Naive thymus-derived CD4-positive, alpha-beta T cell (primary cell): Measurements from ENCODE around the gene SCN2A. TPM values are rescaled to one million over a fixed set of nuclear protein-coding genes. Genes with fewer than 3 reads are reported as not detected.

Experiments
- ATAC-seq: fragments of 150-1000 bp; cut with Tn5 transposase; 2 replicates; pipeline ENCODE4 v1.10.0; 2021; ENCODE audit warnings: mild to moderate bottlenecking, moderate library complexity
- CTCF ChIA-PET: fragments of 350-600 bp; sonication (Branson Sonifier 250); formaldehyde crosslinking; loops from one replicate; lab custom pipeline; 2021; ENCODE audit warnings: antibody characterized with exemption; lab: Charles Lee
- POLR2A ChIA-PET: fragments of 350-600 bp; sonication (Branson Sonifier 250); formaldehyde crosslinking; loops from one replicate; lab custom pipeline; 2021; ENCODE audit warnings: antibody characterized with exemption, inconsistent platforms; lab: Charles Lee
- DNase-seq, 9 donors: peaks; one replicate each; pipeline versions ENCODE4 v3.0.0 to v3.0.0-alpha.2; 2020 to 2022; ENCODE audit warnings: mixed read lengths in 1 of 9
- H3K27ac ChIP-seq: one replicate; pipeline ENCODE4 v1.7.0; 2013; ENCODE audit warnings: mild to moderate bottlenecking, low read depth, low read length, moderate library complexity
- H3K27me3 ChIP-seq, 2 donors: one replicate each; pipeline ENCODE4 v1.7.0; 2013; ENCODE audit warnings: low read length in 2 of 2, mild to moderate bottlenecking in 2 of 2, moderate library complexity in 2 of 2; ENCODE audit not compliant: control insufficient read depth in 2 of 2, insufficient read depth in 2 of 2
- H3K36me3 ChIP-seq, 3 experiments: 1 replicate in 2 of 3; 2 replicates in 1 of 3; pipeline ENCODE4 v1.7.0; 2013; ENCODE audit warnings: low read length in 3 of 3, mild to moderate bottlenecking in 3 of 3, moderate library complexity in 1 of 3; ENCODE audit not compliant: insufficient read depth in 3 of 3, control insufficient read depth in 2 of 3
- H3K4me1 ChIP-seq, 2 donors: one replicate each; pipeline ENCODE4 v1.7.0; 2013; ENCODE audit warnings: low read length in 2 of 2, mild to moderate bottlenecking in 2 of 2, moderate library complexity in 1 of 2; ENCODE audit not compliant: control insufficient read depth in 2 of 2, insufficient read depth in 2 of 2
- H3K4me3 ChIP-seq: 2 replicates; pipeline ENCODE4 v1.7.0; 2013; ENCODE audit warnings: mild to moderate bottlenecking, low read length
- H3K9me3 ChIP-seq, 3 experiments: 1 replicate in 2 of 3; 2 replicates in 1 of 3; pipeline ENCODE4 v1.7.0; 2013; ENCODE audit warnings: low read length in 3 of 3; ENCODE audit not compliant: control insufficient read depth in 2 of 3
- H3K27ac Mint-ChIP-seq, 9 donors: one replicate each; pipeline ENCODE4 v1.8.0; 2020 to 2022; ENCODE audit warnings: mixed read lengths in 9 of 9, mild to moderate bottlenecking in 8 of 9, moderate library complexity in 5 of 9, inconsistent platforms in 2 of 9
- H3K27me3 Mint-ChIP-seq, 5 donors: one replicate each; pipeline ENCODE4 v1.8.0; 2021 to 2022; ENCODE audit warnings: mixed read lengths in 5 of 5, mild to moderate bottlenecking in 1 of 5
- H3K36me3 Mint-ChIP-seq, 5 donors: one replicate each; pipeline ENCODE4 v1.8.0; 2020 to 2022; ENCODE audit warnings: mixed read lengths in 5 of 5, mild to moderate bottlenecking in 3 of 5, inconsistent platforms in 1 of 5
- H3K4me1 Mint-ChIP-seq, 7 donors: one replicate each; pipeline ENCODE4 v1.8.0; 2020 to 2022; ENCODE audit warnings: mixed read lengths in 7 of 7, mild to moderate bottlenecking in 3 of 7, inconsistent platforms in 1 of 7
- H3K4me3 Mint-ChIP-seq, 10 donors: one replicate each; pipeline ENCODE4 v1.8.0; 2020 to 2022; ENCODE audit warnings: mild to moderate bottlenecking in 10 of 10, mixed read lengths in 10 of 10, moderate library complexity in 6 of 10, inconsistent platforms in 2 of 10
- H3K9me3 Mint-ChIP-seq, 11 donors: one replicate each; pipeline ENCODE4 v1.8.0; 2020 to 2022; ENCODE audit warnings: mixed read lengths in 11 of 11, mild to moderate bottlenecking in 4 of 11, inconsistent platforms in 1 of 11, moderate library complexity in 1 of 11
- intact Hi-C, 2 donors: fragments of 100-400 bp; cut with micrococcal nuclease; formaldehyde crosslinking; loops; one replicate each; pipeline ENCODE4 v1.15.1; 2023
- polyA plus RNA-seq, 2 donors: library from polyadenylated mRNA; unstranded; fragments of 300-500 nt; fragmentation: Illumina TruSeq; gene quantifications; one replicate each; pipeline ENCODE4 v1.2.3, GENCODE V29; 2021
- total RNA-seq, 6 experiments: library from RNA in 5 of 6; stranded (reverse) in 5 of 6; gene quantifications; 1 replicate in 5 of 6; 2 replicates in 1 of 6; pipeline ENCODE4 v1.2.3 and lab custom pipeline; 2021 to 2026

SCN2A gene
- total and polyA plus RNA-seq, 7 experiments from 2014 or later = not detected

DNA sequence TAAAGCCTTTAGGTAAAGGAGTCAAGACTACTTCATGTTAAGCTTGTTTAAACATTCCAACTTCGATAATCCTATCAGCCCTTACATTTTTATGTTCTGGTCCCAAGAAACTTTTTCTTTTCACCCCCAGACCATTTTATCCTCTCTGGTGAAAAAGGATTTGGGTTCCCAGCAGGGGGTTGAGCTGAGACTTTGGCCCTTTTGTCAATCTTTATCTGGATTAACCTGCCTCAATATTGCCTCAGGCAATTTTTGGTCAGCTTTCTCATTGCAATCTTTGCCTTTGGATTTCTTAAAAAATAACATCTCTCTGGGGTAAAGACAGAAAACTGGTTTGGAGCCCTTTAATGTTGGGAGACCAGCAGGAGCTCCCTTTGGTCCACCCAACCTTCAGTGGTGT, 196.4 kb downstream of the SCN2A start:
- Histone ChIP-seq H3K27me3 (no peaks in the 10 kb centered on the region), H3K4me3 (no peak overlapping the region), H3K36me3 (no peaks in the 10 kb centered on the region), H3K27ac (no peak overlapping the region), H3K9me3 (no peaks in the 10 kb centered on the region), H3K4me1 (no peaks in the 10 kb centered on the region)
- no peak for DNase-seq
- POLR2A ChIA-PET = no interaction called here
- no peak overlapping the region for H3K27ac Mint-ChIP-seq
- H3K36me3 Mint-ChIP-seq = no peaks in the 10 kb centered on the region
- no peaks in the 10 kb centered on the region for H3K9me3 Mint-ChIP-seq
- peaks cover 0 to 22% (median 13%) of the 10 kb centered on the region in 7 donors for H3K4me1 Mint-ChIP-seq
- H3K27me3 Mint-ChIP-seq = no peaks in the 10 kb centered on the region
- intact Hi-C loops = no loop called here
- no peak overlapping the region for H3K4me3 Mint-ChIP-seq
- CTCF ChIA-PET = no interaction called here
- ATAC-seq = no peak

DNA sequence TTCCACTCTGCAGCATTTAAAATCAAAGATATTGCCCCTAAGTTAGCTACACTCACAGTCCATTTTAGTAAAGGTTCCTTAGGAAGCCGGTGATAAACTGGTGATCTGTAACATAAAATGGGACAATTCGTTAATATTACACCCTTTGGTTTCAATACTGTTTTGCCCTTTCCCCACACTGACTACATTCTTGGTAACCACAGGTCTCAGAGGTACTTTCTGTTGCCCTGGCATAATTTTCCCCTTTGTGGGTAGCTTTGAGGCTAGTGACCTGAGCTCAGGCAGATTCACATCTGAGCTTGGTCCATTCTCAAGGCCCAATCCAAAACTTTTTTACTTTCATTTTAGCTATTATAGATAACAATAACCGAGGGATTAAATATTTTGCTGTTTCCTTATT, 197.3 kb downstream of the SCN2A start:
- no peak for ATAC-seq
- no peaks in the 10 kb centered on the region for H3K27me3 Mint-ChIP-seq
- H3K4me1 ChIP-seq = no peaks in the 10 kb centered on the region
- peak overlapping the region in 1 of 10 donors; percentile 2 for H3K4me3 Mint-ChIP-seq
- no peaks in the 10 kb centered on the region for H3K36me3 ChIP-seq
- H3K27me3 ChIP-seq = no peaks in the 10 kb centered on the region
- DNase-seq = no peak
- H3K27ac ChIP-seq = no peak overlapping the region
- no peaks in the 10 kb centered on the region for H3K9me3 Mint-ChIP-seq
- H3K4me3 ChIP-seq = no peak overlapping the region
- H3K36me3 Mint-ChIP-seq = no peaks in the 10 kb centered on the region
- H3K9me3 ChIP-seq = no peaks in the 10 kb centered on the region
- intact Hi-C loops = no loop called here
- ChIA-PET POLR2A (no interaction called here), CTCF (interaction anchor here (0.6 kb wide), 1 partner anchor 258 kb away, joined by 3 read pairs; no protein-coding TSS in a partner anchor)
- peaks cover 0 to 23% (median 13%) of the 10 kb centered on the region in 7 donors for H3K4me1 Mint-ChIP-seq
- no peak overlapping the region for H3K27ac Mint-ChIP-seq

DNA sequence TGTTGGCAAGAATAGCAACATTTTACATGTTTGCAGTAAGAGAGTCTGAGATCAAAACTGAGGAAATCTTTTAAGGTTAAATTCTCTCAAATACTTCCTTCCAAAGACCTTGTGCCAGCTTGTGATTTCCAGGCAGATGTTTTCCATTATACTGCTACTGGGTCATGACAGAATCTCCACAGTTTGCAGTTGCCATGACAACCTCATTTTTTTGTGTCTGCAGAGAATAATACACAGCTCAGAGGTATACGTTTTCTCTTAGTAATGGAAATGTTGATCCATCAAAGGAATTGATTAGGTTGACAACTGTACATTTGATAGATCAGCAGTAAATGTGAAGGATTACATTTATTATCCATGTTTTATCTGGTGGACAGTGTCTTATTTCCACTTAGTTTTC, 201.2 kb downstream of the SCN2A start:
- no peak overlapping the region for H3K27ac ChIP-seq
- ChIA-PET CTCF (no interaction called here), POLR2A (no interaction called here)
- peaks cover 6 to 50% (median 35%) of the 10 kb centered on the region in 7 donors for H3K4me1 Mint-ChIP-seq
- no peak overlapping the region for H3K4me3 Mint-ChIP-seq
- ATAC-seq (no peak), DNase-seq (peak in 6 of 9 donors; percentile 7 to 44 (median 32))
- H3K27me3 Mint-ChIP-seq = no peaks in the 10 kb centered on the region
- H3K4me3 ChIP-seq = no peak overlapping the region
- H3K9me3 ChIP-seq = no peaks in the 10 kb centered on the region
- intact Hi-C loops = no loop called here
- no peaks in the 10 kb centered on the region for H3K36me3 ChIP-seq
- H3K9me3 Mint-ChIP-seq = no peaks in the 10 kb centered on the region
- H3K27ac Mint-ChIP-seq = peak overlapping the region in 4 of 9 donors; percentile 45 to 76 (median 58)
- peaks cover 0 to 2% (median 0%) of the 10 kb centered on the region in 5 donors for H3K36me3 Mint-ChIP-seq
- H3K4me1 ChIP-seq = peaks cover 0 to 7% of the 10 kb centered on the region in 2 donors
- no peaks in the 10 kb centered on the region for H3K27me3 ChIP-seq

Other genes with a start within 250 kb of the SCN2A start
- under 1 TPM in 4 of 5 experiments, not detected in 1; 0.02 to 0.64 (median 0.14) TPM for gene SCN3A, start 35.4 kb upstream of the SCN2A start, total RNA-seq
- not detected for gene SCN3A, start 35.4 kb upstream of the SCN2A start, polyA plus RNA-seq
- gene CSRNP3, start 230.3 kb downstream of the SCN2A start, total RNA-seq = not detected
- gene CSRNP3, start 230.3 kb downstream of the SCN2A start, polyA plus RNA-seq = not detected